NCI-H510A treated with DMSO at 0.1 percent for 48 hours (cell line): ENCODE data around the gene MBOAT1.
"Not testable (repeated sequence)": the region's sequence is repeated elsewhere in the genome, so short reads cannot be mapped to it uniquely, and the experiment has no call there.

Source experiments
- DNase-seq: peaks from one replicate; lab custom pipeline; 2025; lab: John Stamatoyannopoulos, UW

The MBOAT1 gene

DNA sequence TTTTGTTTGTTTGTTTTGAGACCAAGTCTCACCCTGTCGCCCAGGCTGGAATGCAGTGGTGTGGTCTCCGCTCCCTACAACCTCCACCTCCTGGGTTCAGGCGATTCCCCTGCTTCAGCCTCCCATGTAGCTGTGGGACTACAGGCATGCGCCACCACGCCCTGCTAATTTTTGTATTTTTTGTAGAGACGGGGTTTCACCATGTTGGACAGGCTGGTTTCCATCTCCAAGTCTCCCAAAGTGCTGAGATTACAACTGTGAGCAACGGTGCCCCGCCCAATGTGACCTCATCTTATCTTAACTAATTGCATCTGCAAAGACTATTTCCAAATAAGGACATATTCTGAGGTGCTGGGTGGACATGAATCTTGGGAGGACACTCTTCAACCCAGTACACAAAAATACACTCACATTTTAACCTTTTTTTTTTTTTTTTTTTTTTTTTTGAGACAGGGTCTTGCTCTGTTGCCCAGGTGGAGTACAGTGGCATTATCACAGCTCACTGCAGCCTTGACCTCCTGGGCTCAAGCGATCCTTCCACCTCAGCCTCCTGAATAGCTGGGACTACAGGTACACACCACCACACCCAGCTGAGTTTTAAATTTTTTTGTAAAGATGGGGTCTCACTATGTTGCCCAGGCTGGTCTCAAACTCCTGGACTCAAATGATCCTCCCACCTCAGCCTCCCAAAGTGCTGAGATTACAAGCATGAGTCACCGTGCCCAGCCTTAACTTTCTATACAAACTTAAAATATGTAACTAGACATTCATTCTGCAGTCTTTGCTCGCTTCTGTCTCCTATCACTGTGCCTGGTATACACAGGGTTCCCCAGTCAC is 72.9 kb downstream of the MBOAT1 start:
- DNase-seq: not testable (repeated sequence)

DNA sequence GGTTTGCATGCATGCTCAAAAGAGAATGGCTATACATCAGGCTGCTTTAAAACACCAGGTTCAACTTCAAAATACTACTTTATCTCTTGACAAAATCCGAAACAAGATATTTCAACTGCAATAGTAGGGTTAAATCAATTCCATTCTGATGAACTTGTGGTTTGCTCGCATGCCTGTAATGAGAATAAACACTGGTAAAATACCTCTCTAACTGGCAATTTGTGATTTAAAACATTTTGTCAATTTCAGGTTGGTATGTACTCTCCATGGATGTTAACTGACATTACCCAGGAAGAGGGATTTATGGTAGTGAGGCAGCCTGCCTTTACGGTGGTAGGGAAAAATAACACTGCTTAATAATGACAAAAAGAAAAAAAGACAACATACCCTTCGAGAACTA is 74.4 kb downstream of the MBOAT1 start:
- DNase-seq: no peak

DNA sequence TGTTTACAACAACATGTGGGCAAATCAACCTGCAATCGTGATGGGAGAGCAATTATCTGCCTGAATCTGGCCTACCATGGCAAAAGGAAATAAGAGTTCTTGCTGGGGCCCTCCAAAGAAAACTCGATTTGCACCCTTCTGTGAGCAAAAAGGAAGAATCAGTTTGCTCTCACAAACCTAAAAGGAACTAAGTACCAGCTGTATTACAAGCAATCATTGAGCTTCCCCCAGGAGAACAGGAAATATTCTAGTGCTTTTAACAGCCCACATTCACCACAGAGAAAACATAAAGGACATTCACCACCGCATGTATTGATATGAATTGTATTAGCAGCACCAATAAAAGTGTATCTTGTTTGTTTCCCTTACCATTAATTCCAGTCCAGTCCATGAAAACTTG is 75.0 kb downstream of the MBOAT1 start:
- no peak for DNase-seq

DNA sequence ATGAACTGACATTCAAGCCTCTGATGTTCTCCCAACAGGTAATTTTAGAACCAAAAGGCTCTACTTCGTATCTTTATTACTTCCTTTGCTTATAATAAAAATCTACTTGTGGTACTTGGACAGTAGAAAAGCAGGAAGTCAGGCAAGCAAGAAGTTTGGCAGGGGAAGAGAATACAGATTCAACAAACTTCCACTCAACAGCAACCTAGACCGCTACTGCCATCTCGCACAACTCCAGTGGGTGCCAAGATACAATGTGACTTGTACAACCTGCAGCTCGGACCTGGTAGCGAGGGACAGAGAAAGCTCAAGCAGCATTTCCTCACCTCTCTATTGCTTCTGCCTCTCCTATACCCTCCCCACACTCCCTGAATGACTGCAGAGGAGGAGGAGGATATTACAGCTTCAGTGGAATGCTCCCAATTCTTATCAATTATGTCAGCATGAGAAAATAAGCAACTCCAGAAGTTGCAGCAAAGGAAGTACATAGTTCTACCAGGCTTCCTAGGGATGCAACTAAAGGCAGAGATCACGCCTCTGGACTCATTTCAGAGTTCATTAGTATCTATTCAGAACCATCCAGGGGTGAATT is 76.5 kb downstream of the MBOAT1 start:
- no peak for DNase-seq

DNA sequence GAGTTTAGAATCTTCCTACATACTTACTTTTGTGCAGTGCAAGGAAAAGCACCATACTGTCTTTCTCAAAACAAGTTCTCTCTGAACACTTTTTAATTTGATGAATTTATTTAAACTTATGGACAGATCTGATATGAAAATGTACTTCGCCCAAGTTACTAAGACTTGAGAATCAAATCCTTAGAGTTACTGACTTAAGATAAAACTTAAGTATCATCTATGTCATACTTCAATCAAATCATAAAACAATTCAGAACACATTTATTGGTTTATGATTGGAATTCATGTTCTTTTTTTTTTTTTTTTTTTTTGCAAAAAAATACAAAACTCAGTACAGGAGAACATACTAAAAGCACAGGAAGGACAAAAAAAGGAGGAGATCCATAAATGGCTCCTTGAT is 77.7 kb downstream of the MBOAT1 start:
- no peak for DNase-seq

DNA sequence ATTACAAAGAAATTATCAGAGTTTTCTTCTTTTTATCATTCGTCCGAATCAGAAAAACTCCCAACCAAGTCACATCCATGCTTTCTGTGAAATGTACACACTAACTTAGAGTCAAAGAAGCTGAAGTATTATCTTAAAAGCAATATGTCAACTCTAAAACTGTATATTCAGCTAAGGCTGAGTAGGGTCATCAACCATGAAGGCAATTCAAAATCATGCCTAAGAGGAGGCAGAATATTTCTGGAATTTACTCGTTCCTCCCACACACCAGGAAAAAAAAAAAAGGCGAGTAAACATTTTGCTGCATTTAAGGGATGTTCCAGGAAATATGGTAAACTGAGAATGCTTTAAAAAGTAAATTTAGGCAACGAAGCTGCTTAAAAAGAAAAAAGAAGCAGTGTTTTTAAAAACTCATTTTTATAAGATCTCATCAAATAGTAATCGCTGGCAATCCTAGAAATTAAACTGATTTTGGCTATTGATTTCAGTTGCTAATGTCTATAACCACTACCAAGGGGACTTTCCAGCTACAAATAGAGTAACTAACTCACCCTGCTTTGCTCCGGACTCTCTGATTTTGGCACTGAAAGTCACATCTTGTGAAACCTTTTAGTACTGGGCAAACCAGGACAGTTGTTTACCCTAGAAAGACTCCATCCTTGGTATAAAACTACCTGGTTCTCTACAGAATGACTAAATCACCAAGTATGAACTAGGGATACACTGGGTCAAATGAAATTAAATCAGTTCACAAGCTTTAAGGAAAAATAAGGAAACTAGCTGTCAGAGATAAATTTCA is 82.8 kb downstream of the MBOAT1 start:
- DNase-seq: no peak

DNA sequence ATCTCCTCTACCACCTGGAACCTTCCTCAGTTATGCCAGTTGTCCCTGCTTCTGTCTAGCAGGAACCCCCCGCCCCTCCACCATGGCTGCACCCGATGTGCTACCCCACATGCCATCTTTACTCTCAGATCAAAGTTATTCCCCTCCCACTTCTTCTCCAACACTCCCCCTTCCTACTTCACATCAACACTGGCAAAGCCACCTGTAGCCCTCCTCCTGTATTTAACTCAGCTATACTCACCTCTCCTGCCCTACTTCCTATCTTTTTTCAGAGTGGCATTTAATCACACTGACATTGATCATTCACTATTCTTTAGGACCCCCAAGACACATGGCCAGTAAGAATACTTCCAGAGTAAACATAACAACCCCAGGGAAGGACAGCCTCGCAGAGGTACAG is 84.3 kb downstream of the MBOAT1 start:
- DNase-seq: no peak

DNA sequence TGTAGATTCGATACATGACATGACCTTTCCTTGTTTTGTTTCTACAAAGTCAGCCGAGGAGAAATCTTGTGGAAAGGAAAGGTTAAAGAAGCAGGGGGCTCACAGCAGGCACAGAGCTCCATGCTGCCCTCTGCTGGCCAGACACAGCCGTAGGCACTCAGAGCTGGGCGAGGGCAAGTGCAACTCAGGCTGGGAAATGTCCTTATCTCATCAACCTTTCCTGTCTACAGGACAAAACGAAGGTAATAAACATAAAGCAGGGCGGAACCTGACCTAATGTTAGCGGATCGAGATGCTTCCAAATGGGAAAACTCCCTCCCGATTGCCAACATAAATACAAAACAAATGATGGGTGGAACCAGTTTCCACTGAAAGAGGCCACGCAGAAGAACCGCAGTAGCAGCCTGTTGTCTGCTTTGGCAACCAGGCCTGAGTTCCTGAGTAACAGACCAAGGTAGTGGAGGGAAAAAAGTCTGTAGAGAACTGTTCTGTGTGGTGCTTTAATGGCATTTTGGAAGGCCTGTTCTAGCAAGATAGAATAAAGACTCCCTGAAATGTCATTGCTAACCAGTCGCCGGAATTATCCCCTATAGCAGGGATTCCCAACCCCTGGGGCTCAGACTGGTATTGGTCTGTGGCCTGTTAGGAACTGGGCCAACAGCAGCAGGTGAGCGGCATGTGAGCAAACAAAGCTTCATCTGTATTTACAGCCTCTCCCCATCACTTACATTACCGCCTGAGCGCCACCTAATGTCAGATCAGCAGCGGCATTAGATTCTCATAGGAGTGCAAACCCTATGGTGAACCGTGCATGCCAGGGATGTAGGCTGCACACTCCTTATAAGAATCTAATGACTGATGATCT is 85.2 kb downstream of the MBOAT1 start:
- DNase-seq: peak; percentile 89

DNA sequence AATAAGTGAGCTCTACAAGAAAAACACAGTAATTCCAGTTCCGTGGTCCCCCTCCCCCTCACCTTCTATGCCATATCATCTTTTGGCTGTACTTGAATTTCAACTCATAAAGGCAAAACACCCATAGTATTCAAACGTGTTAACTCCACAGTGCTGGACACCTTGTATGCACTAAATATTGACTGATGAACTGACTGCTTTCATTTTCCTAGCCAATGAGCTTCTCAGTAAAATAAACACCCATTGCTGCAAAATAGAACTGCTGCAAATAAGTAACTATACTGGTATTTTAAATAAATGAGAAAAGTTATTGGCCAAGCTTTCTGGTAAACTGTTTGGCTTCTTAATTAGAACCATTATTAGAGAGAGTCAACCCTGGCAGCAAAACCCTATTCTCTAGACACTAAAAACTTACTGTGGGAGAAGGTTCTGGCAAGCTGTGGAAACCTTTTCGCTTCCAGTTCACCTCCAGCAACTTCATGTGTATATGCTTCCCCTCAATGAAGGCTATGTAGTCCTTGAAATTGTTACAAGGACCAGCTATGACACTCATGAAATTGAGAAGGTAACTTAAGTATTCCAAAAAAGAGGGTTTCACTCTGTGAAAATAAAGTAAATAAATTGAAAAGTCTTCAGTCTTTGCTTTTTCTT is 86.0 kb downstream of the MBOAT1 start:
- no peak for DNase-seq

DNA sequence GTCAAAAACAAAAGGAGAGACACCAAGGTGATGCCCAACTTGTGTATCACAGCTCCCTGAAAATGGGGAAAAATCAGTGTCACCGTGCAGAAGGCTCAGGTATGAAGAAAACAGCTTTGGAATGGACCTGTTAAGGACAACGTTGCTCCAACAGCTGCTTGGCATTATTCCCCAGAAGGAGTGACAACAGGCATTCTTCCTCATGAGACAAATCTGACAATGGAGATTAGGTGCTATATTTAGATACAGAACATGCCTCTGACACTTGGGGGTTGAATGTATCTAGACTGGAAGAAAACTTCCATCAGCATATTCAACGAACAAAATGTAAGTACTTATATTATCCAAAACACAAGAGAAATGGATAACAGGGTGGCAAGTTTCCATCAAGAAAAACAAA is 87.7 kb downstream of the MBOAT1 start:
- no peak for DNase-seq

DNA sequence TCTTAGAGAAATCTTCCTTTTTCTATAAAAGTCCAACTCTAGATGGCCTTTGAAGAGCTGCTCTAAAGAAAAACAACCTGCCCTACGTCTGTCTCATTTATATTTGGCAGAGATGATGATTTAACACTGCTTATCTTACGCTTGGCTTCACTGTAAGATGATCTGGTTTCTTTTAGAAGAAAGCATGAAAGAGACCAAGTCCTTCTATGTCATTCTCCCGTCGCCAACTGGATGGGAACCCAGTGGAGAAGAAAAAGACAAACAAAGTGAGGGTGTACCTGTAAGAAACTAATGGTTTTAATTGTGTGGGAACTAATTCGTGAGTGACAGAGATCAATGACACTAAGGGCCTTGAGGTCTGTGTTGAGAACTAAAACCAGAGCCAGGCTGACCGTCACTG is 92.8 kb downstream of the MBOAT1 start:
- DNase-seq: peak; percentile 10

DNA sequence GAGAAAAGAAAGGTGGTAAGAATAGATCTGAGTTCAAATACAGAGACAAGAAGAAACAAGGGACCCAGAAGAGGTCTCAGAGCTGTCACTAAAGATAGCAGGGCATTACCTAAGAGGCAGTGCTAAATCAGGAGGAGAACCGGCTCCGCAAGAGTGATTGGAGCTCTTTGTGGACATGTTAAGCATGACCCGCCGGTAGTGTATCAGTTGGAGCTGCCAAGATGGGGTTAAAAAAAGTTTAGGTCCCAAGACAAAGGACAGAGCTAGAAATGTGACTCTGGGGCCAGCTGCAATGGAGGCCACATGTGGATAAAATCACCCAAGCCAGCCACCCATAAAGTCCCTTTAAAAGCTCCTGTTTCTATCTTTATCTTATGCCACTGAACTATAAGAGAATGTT is 93.4 kb downstream of the MBOAT1 start:
- DNase-seq: no peak

DNA sequence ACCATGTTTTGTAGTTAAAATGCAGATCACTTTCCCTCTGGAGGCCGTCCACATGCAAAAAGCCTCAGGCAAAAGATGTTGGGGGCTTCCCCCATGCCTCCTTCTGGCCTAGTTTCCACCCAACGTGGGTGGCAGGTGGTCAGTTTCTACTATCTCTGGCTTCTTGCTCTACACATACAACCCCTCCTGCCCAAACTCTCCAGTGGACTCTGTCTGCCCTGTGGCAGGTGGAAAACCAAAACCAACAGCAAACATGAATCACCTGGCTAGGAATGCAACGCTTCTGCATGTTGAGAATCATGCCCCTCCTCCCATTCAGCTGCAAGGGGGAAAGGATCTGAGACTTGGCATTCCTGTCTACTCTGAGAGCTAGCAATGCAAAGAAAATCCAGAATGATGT is 94.8 kb downstream of the MBOAT1 start:
- DNase-seq: no peak

DNA sequence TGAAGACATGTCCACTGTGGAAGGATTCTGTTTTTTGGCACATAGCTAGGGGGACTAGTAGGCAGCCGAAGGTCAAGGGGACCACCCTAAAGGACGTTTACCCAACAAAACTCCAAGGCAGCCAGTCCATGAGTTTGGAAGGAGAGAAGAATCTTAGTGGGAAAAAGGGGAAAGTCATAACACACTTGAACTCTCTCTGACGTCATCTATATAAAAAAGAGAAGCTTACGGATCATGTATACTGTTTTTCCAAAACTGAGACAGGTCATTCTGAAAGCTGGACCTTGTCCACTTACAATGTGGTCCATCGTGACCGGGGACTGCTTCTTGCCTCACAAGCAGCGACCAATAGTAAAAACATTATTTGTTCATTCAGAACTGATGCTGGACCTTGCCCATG is 95.5 kb downstream of the MBOAT1 start:
- DNase-seq: no peak

DNA sequence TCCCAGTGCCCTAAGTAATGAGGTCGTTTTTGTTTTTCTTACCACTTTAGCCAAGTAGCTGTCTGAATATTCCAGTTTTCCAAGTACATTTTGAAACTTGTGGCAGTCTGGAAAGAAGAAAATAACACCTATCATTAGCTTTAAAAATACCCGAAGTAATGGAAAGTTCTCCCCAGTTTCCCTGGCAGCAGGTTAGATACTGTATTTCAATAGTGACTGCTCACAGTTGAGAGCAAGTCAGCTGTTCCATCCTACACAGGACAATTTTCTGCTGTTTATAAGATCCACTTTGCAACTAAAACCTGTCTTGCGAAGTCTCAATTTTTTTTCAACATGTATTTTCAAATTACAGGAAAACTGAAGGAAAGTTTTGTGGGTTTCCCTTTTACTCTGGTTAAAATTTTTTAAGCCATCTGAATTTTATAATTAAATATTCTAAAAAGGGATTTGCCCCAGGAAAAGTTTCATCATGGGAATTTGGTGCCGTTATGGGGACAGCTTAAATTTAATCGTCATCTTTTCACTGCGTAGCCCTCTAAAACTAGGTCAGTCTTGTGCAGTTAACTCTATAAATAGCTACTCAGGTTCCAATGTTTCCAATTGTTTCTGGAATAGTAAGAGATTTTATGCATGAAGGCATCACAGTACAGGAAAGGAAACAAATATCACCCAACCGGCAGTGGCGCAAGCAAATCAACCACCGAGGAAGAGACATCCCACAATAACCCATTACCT is 96.9 kb downstream of the MBOAT1 start:
- DNase-seq: no peak

DNA sequence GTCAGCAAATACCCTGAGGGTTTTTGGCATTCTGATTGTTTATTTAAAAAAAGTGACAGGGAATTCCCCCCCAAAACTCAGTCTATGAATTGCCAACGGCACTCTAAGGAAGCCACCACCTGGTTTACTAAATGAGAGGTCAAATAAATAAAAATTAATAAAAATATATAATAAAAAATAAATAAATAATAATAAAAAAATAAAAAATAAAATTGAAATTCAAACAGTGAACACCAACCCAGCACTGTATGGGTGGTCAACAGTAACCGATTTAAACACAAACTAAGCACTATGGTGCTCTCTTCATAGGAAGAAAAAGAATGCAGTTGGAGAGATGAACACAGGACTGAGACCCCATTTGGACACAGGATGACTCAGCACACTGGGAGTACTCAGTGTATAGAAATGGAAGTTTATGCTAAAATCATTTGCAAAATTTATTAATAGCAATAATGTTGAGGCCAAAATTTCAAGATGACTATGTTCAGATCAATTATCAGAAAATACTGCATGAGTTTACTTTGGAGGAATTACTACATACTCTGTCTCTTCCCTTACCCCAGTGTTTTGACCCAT is 98.5 kb downstream of the MBOAT1 start:
- DNase-seq: no peak

DNA sequence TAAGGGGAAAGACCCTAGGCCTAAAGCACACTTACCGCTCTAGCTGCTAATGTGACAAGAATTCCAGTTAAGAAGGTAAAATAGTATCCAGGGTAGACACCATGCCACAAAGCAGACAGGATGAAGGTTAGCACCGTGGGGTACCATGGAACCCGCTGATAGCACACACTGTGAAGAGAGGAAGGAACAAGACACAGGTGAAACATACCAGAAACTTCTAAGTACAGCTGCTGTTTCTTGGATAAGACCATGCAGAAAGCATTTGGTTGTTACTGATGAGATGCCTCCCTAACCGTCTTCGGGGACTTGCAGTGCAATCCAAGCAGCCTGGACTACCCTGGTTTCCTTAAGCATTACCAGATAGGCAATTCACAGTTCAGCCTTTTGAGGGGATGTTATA is 99.4 kb downstream of the MBOAT1 start:
- DNase-seq: no peak

DNA sequence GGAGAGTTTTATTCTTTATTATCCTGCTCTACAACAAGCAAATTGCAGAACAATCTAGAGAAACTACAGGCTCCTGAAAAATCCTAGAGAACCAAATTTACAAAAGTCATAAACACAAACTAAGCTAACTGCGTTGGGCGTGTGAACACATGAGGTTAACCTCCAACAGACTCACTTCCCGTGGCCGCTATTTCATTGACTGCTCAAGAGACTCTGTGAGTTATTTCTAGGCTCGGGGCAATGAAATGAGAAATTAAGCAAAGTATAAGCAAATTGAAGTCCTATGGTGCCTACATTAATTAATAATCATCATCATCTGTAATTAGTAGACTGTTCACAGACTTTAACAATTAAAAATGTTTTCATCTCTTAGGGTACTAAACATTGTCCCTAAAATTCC is 100.0 kb downstream of the MBOAT1 start:
- no peak for DNase-seq

DNA sequence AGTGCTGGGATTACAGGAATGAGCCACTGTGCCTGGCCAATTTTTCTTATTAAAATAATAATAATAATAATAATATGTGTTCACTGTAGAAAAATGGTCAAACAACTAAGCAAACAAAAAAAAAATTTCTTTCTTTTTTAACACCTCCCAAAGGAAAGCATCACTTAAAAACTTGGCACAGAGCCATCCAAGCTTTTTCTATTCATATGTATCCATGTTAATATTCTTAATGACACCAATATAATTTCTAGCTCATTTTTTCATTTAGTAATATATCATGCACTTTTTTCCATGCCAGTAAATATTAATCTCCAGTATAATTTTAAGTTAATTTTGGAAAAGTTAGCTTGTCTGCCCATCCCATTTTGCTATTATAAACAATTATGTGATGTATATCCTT is 101.8 kb downstream of the MBOAT1 start:
- no peak for DNase-seq

DNA sequence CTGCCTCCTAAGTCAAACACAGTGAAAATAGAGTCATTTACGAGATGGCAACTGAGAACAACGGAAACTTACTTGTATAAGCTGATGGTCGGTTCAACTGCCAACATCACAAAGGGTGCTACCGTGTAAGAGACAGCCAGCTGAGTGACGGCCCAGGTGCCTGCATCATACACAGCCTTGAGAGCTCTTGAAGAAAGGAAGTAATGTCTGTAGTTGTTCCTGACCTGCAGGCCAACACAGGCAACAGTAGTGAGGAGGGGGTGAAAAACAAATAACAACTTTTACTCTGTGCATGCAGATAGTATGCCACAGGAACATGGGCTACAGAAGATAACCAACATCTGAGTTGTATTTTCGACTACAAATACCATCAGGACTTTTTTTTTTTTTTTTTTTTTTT is 102.7 kb downstream of the MBOAT1 start:
- DNase-seq: peak; percentile 30

DNA sequence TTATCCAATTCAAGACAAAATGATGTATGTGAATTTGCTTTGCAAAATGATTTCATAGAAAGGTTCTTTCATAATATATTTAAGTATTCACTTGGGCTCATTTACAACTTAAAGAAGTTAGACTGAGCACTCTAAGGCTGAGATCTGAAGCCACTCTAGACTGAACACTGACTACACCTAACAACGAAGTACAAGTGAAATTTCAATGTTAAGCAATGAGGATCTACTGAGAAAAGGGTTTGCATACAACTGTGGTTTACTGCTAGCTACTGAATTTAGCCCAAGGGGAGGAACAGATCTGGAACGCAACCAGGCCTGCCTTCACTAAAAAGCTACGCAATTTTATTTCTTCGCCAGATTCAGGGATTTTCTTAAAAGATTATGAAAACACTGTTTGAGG is 106.4 kb downstream of the MBOAT1 start:
- no peak for DNase-seq
